Mesendoderm (in vitro differentiated cells): ENCODE results near the gene CENPB.

Experiments used
- DNase-seq: peaks from one replicate; pipeline ENCODE4 v3.0.0; 2013
- H2AK5ac ChIP-seq: 2 replicates; pipeline ENCODE4 v1.6.1; 2013; ENCODE audit warnings: low read length, inconsistent platforms
- H2BK120ac ChIP-seq: 2 replicates; pipeline ENCODE4 v1.6.1; 2013; ENCODE audit warnings: low read depth, mild to moderate bottlenecking, low read length, moderate library complexity, mixed read lengths
- H2BK15ac ChIP-seq: replicated peaks from 2 replicates; pipeline ENCODE4 v1.6.1; 2013; ENCODE audit warnings: low read depth, mild to moderate bottlenecking, moderate library complexity
- H2BK5ac ChIP-seq: 2 replicates; pipeline ENCODE4 v1.6.1; 2013; ENCODE audit warnings: low read length, inconsistent platforms
- H3K18ac ChIP-seq: 2 replicates; pipeline ENCODE4 v1.6.1; 2013; ENCODE audit warnings: mild to moderate bottlenecking, low read length, mixed read lengths
- H3K23ac ChIP-seq: one replicate; pipeline ENCODE4 v1.6.1; 2013; ENCODE audit warnings: low read length
- H3K27ac ChIP-seq: 2 replicates; pipeline ENCODE4 v1.5.1; 2013; ENCODE audit warnings: low read depth, mild to moderate bottlenecking, inconsistent platforms, low read length, moderate library complexity
- H3K27me3 ChIP-seq: 2 replicates; pipeline ENCODE4 v1.6.1; 2013; ENCODE audit warnings: low read length, control low read depth, mild to moderate bottlenecking, inconsistent platforms; ENCODE audit not compliant: insufficient read depth, poor library complexity
- H3K36me3 ChIP-seq: 2 replicates; pipeline ENCODE4 v1.6.1; 2013; ENCODE audit warnings: low read length, inconsistent platforms; ENCODE audit not compliant: control insufficient read depth, insufficient read depth
- H3K4ac ChIP-seq: one replicate; pipeline ENCODE4 v1.6.1; 2013; ENCODE audit warnings: low read depth, mild to moderate bottlenecking, low read length, moderate library complexity
- H3K4me1 ChIP-seq: 2 replicates; pipeline ENCODE4 v1.6.1; 2013; ENCODE audit warnings: low read depth, low read length, inconsistent platforms; ENCODE audit not compliant: control insufficient read depth
- H3K4me2 ChIP-seq: 2 replicates; pipeline ENCODE4 v1.6.1; 2013; ENCODE audit warnings: low read length
- H3K4me3 ChIP-seq: 2 replicates; pipeline ENCODE4 v1.5.1; 2013; ENCODE audit warnings: mild to moderate bottlenecking, low read length
- H3K56ac ChIP-seq: one replicate; pipeline ENCODE4 v1.6.1; 2013; ENCODE audit warnings: low read length
- H3K79me1 ChIP-seq: 2 replicates; pipeline ENCODE4 v1.6.1; 2013; ENCODE audit warnings: low read length, inconsistent platforms
- H3K79me2 ChIP-seq: 2 replicates; pipeline ENCODE4 v1.6.1; 2013; ENCODE audit warnings: mild to moderate bottlenecking, low read length; ENCODE audit not compliant: control insufficient read depth, insufficient read depth
- H3K9ac ChIP-seq: 2 replicates; pipeline ENCODE4 v1.6.1; 2013; ENCODE audit warnings: low read length, inconsistent platforms
- H4K5ac ChIP-seq: one replicate; pipeline ENCODE4 v1.6.1; 2013; ENCODE audit warnings: low read length
- H4K8ac ChIP-seq: one replicate; pipeline ENCODE4 v1.6.1; 2013; ENCODE audit warnings: low read depth, mild to moderate bottlenecking, control low read depth, low read length, moderate library complexity
- WGBS: extraction: QIAGEN DNeasy Blood & Tissue Kit; methylation state at CpG from one replicate; pipeline ENCODE4 v1.1.7; 2013; ENCODE audit warnings: low lambda C conversion rate, missing lambda C conversion rate; ENCODE audit not compliant: insufficient coverage; ENCODE audit errors: extremely low coverage; 5-methylcytosine and 5-hydroxymethylcytosine counted together

The CENPB gene

GRCh38 chr20:3744806-3745685 lies 41.5 kb downstream of the CENPB start:
- Histone ChIP-seq H3K4me3 (peak overlapping the region; percentile 49), H2BK120ac (no peak overlapping the region), H2BK5ac (no peak overlapping the region), H3K4ac (no peak overlapping the region), H3K27ac (no peak overlapping the region), H2BK15ac (no peak overlapping the region), H3K4me1 (no peaks in the 10 kb centered on the region), H4K8ac (no peak overlapping the region), H3K9ac (peak overlapping the region; percentile 68), H3K27me3 (no peaks in the 10 kb centered on the region), H4K5ac (no peak overlapping the region), H3K4me2 (peak overlapping the region; percentile 59), H2AK5ac (no peak overlapping the region), H3K18ac (peak overlapping the region; percentile 39), H3K79me1 (no peaks in the 10 kb centered on the region), H3K23ac (no peak overlapping the region), H3K36me3 (no peaks in the 10 kb centered on the region), H3K56ac (peak overlapping the region; percentile 82), H3K79me2 (no peaks in the 10 kb centered on the region)
- no CpG with 5 or more reads among the region's 45 CpGs for WGBS
- DNase-seq = peak; percentile 98

DNA sequence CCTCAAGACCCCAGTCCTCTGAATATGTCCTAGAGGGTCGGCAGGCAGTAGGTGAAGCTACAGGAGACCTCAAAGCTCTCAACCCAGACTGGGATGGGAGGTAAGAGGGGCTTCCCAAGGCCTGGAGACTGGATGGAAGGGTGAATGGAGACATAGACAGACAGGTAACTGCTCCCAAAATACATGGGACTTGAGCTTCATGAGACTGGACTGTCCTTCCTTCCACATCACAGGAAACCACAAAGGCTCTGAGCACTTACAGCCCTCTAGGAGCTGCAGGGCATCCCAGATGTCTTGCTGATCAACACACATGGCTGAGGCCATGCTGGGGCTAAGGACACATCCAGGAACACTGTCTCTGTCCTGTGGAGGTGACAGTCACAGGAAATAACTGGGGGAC lies 42.5 kb downstream of the CENPB start:
- Histone ChIP-seq H2AK5ac (no peak overlapping the region), H3K27ac (no peak overlapping the region), H3K4me2 (no peak overlapping the region), H2BK5ac (no peak overlapping the region), H3K79me1 (no peaks in the 10 kb centered on the region), H4K5ac (no peak overlapping the region), H4K8ac (no peak overlapping the region), H3K4me3 (no peak overlapping the region), H3K4ac (no peak overlapping the region), H3K4me1 (no peaks in the 10 kb centered on the region), H3K23ac (no peak overlapping the region), H2BK120ac (no peak overlapping the region), H3K18ac (no peak overlapping the region), H3K9ac (no peak overlapping the region), H3K56ac (no peak overlapping the region), H3K36me3 (no peaks in the 10 kb centered on the region), H3K27me3 (no peaks in the 10 kb centered on the region), H3K79me2 (no peaks in the 10 kb centered on the region), H2BK15ac (no peak overlapping the region)
- no CpG with 5 or more reads among the region's 1 CpG for WGBS
- DNase-seq = no peak

DNA sequence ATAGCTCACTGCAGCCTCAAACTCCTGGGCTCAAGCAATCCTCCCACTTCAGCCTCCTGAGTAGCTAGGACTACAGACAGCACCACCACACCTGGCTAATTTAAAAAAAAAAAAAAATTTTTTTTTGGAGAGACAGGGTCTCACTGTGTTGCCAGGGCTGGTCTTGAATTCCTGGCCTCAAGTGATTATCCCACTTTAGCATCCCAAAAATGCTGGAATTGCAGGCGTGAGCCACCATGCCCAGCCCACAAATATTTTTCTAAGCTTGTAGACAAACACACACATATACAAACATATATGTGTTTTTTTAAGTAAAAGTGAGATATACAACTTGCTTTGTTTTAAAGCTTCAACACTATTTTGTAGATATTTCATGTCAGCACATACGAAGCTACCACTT lies 43.3 kb downstream of the CENPB start:
- H3K23ac ChIP-seq = no peak overlapping the region
- H2BK5ac ChIP-seq = no peak overlapping the region
- no peaks in the 10 kb centered on the region for H3K27me3 ChIP-seq
- no peak overlapping the region for H3K18ac ChIP-seq
- H3K56ac ChIP-seq = no peak overlapping the region
- WGBS = no CpG with 5 or more reads among the region's 2 CpGs
- no peak overlapping the region for H3K4me2 ChIP-seq
- H4K8ac ChIP-seq = no peak overlapping the region
- no peak overlapping the region for H3K27ac ChIP-seq
- H2AK5ac ChIP-seq = no peak overlapping the region
- no peaks in the 10 kb centered on the region for H3K36me3 ChIP-seq
- H2BK15ac ChIP-seq = no peak overlapping the region
- no peak overlapping the region for H3K9ac ChIP-seq
- H2BK120ac ChIP-seq = no peak overlapping the region
- no peak overlapping the region for H3K4ac ChIP-seq
- no peaks in the 10 kb centered on the region for H3K79me1 ChIP-seq
- no peaks in the 10 kb centered on the region for H3K4me1 ChIP-seq
- no peak for DNase-seq
- H3K4me3 ChIP-seq = no peak overlapping the region
- no peak overlapping the region for H4K5ac ChIP-seq
- no peaks in the 10 kb centered on the region for H3K79me2 ChIP-seq

DNA sequence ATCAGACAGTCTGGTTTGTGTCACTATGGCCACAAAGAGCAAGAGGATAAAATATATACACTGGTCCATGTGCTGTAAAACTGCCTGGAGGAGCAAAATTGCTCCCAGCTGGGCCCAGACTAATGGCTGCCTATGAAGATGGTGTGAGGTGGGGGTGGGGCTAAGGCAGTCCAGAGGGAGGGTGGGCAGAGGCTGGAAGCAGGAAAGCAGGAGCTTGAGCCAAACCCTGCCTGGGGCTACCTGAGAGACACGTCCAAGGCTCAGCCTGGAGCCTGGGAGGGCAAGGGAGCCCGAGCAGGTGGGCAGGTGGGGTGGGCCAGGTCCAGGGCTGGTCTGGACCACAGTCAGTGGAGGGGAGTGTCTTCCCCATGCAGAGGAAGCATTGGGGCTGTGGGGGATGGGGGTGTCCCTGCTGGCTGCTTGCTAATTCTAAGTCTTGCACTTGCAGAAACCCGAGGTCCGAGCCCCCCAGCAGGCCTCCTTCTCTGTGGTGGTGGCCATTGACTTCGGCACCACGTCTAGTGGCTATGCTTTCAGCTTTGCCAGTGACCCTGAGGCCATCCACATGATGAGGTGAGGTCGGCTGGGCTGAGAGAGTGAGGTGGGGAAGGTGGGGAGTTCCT lies 44.6 kb downstream of the CENPB start:
- Histone ChIP-seq H3K4me2 (no peak overlapping the region), H3K18ac (no peak overlapping the region), H3K79me2 (no peaks in the 10 kb centered on the region), H3K36me3 (no peaks in the 10 kb centered on the region), H3K27me3 (no peaks in the 10 kb centered on the region), H3K23ac (no peak overlapping the region), H4K8ac (no peak overlapping the region), H3K4ac (no peak overlapping the region), H2BK5ac (no peak overlapping the region), H4K5ac (no peak overlapping the region), H2AK5ac (no peak overlapping the region), H3K4me1 (no peaks in the 10 kb centered on the region), H3K4me3 (no peak overlapping the region), H3K79me1 (no peaks in the 10 kb centered on the region), H3K27ac (no peak overlapping the region), H2BK15ac (no peak overlapping the region), H3K56ac (peak overlapping the region; percentile 68), H3K9ac (no peak overlapping the region), H2BK120ac (no peak overlapping the region)
- peak; percentile 49 for DNase-seq
- no CpG with 5 or more reads among the region's 7 CpGs for whole genome bisulfite sequencing

GRCh38 chr20:3740615-3741301 lies 45.8 kb downstream of the CENPB start:
- no peak overlapping the region for H3K4me3 ChIP-seq
- WGBS = no CpG with 5 or more reads among the region's 15 CpGs
- no peak for DNase-seq

More at GRCh38 chr20:3740615-3741301, 45.8 kb downstream of the CENPB start:
- Histone ChIP-seq H2BK120ac (no peak overlapping the region), H2AK5ac (no peak overlapping the region), H3K27ac (no peak overlapping the region), H3K36me3 (no peaks in the 10 kb centered on the region), H3K4ac (no peak overlapping the region), H3K4me1 (no peaks in the 10 kb centered on the region), H3K4me2 (no peak overlapping the region), H3K23ac (no peak overlapping the region), H3K27me3 (no peaks in the 10 kb centered on the region), H3K56ac (no peak overlapping the region), H2BK5ac (no peak overlapping the region), H3K79me2 (no peaks in the 10 kb centered on the region), H3K79me1 (no peaks in the 10 kb centered on the region), H3K18ac (no peak overlapping the region), H2BK15ac (no peak overlapping the region), H4K5ac (no peak overlapping the region), H3K9ac (no peak overlapping the region), H4K8ac (no peak overlapping the region)
